ENCODE data around the gene NAALADL2.
"Not testable (repeated sequence)": the region's sequence is repeated elsewhere in the genome, so short reads cannot be mapped to it uniquely, and the experiment has no call there.

NAALADL2 gene

GRCh38 chr3:175512700-175513099 lies 653.6 kb downstream of the NAALADL2 start:
- Histone ChIP-seq H3K4me3 (no peak overlapping the region), H3K27ac (no peak overlapping the region)
- DNase-seq (ENCODE audit: low spot score), result no peak
- TF ChIP-seq CTCF (IDR thresholded peaks at IDR 0.05), result no peak

- H3K4me3 ChIP-seq, result no peak overlapping the region
- no peak for TF ChIP-seq CTCF (IDR thresholded peaks at IDR 0.05)
- DNase-seq (ENCODE audit: low spot score), result no peak
- H3K27ac ChIP-seq, result no peak overlapping the region
Observed at GRCh38 chr3:175518459-175518858, 659.3 kb downstream of the NAALADL2 start.

- H3K4me3 ChIP-seq, result no peak overlapping the region
- DNase-seq (ENCODE audit: low spot score), result no peak
Observed at GRCh38 chr3:175521406-175521805, 662.3 kb downstream of the NAALADL2 start.

DNA sequence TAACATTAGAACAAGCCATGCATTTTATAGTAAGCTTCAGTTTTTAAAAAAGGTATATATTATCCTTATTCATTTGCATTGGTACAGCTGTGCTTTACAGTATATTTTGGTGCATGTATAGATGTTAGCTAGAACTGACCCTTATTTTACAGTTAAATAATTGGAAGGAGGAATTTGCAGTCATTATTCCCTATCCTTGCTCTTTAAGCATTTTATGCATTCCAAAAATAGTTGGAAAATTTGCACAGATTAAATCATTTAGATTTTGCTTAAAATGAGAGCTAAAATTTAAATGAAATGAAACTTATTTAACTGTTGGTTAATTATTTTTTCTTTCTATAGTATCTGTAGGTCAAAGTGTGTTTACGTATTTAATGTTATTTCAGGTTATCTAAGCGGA lies 667.1 kb downstream of the NAALADL2 start:
- H3K4me3 ChIP-seq, result peak overlapping the region; percentile 63
- no peak overlapping the region for H3K27ac ChIP-seq
- DNase-seq (ENCODE audit: low spot score), result no peak
- no peak for TF ChIP-seq CTCF (IDR thresholded peaks at IDR 0.05)

More at GRCh38 chr3:175521406-175521805, 662.3 kb downstream of the NAALADL2 start:
- no peak for TF ChIP-seq CTCF (IDR thresholded peaks at IDR 0.05)
- H3K27ac ChIP-seq, result no peak overlapping the region

DNA sequence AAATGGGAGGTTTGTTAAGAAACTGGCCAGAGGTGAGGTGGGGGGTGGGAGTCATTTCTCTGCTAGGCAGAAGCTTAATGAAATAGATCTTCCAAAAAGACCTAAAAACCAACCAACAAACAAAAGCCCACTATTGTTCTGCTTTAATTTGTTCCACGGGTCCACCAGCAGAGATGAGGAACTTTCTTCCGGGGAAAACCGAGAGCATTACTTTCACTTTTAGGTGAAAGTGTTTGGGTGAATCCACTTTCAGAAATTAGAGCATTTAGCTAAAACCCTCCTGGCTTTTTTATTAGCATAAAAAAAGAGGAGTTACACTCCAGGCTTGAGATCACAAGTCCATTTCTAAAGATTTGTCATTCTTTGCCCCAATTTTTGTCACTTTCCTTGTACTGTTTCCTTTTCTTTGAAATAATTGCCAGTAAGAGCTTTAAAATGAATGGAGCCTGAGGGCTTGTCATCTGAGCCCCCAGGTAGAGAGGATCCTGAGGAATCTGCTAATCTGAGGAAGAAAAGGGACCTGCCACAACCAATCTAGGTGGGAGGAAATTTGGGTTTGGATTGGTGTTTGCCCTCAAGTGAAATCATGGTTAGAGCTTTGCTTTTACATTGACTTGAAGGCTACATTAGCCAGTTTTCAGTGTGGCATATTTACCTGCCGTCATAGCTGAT lies 667.6 kb downstream of the NAALADL2 start:
- H3K27ac ChIP-seq, result no peak overlapping the region
- H3K4me3 ChIP-seq, result peak overlapping the region; percentile 63
- TF ChIP-seq CTCF (IDR thresholded peaks at IDR 0.05), result no peak
- no peak for DNase-seq (ENCODE audit: low spot score)

- DNase-seq (ENCODE audit: low spot score); H3K27ac ChIP-seq; H3K4me3 ChIP-seq: not testable (repeated sequence)
Observed at GRCh38 chr3:175528693-175529092, 669.6 kb downstream of the NAALADL2 start.

- Histone ChIP-seq H3K27ac (no peak overlapping the region), H3K4me3 (no peak overlapping the region)
- no peak for TF ChIP-seq CTCF (IDR thresholded peaks at IDR 0.05)
- DNase-seq (ENCODE audit: low spot score), result no peak
Observed at GRCh38 chr3:175535351-175535750, 676.2 kb downstream of the NAALADL2 start.
